Activated gamma-delta T cell treated with Interleukin-2 at 50 U/mL for 16 hours (primary cell): ENCODE results near the gene SLC44A3.
A peak's percentile ranks its signal among the peaks of the same experiment; 100 is the strongest.

Source experiments
- DNase-seq: peaks from one replicate; pipeline ENCODE4 v3.0.0-alpha.2; 2020

SLC44A3 gene

GRCh38 chr1:94912263-94913184, 92.4 kb downstream of the SLC44A3 start:
- DNase-seq: no peak

- no peak for DNase-seq
These were observed 97.1 kb downstream of the SLC44A3 start for GRCh38 chr1:94917251-94917650.

- no peak for DNase-seq
These were observed 99.3 kb downstream of the SLC44A3 start for GRCh38 chr1:94919241-94920030.

GRCh38 chr1:94920061-94920460, 99.9 kb downstream of the SLC44A3 start:
- DNase-seq: no peak

- DNase-seq: no peak
These were observed 101.8 kb downstream of the SLC44A3 start for GRCh38 chr1:94921977-94922376.

- DNase-seq: no peak
These were observed 102.7 kb downstream of the SLC44A3 start for GRCh38 chr1:94922761-94923331.

- no peak for DNase-seq
These were observed 104.8 kb downstream of the SLC44A3 start for GRCh38 chr1:94925004-94925403.

- DNase-seq: no peak
These were observed 105.5 kb downstream of the SLC44A3 start for GRCh38 chr1:94925561-94926125.

GRCh38 chr1:94926126-94926914, 106.2 kb downstream of the SLC44A3 start:
- DNase-seq: peak; percentile 8

GRCh38 chr1:94926915-94927404, 106.8 kb downstream of the SLC44A3 start, which contains the start of gene CNN3:
Gene CNN3, minus strand, starts transcription at chr1:94927110. Its CDS starts 216 bp downstream, at chr1:94926894.
- DNase-seq: peak; percentile 59

GRCh38 chr1:94927405-94928175, 107.4 kb downstream of the SLC44A3 start:
- no peak for DNase-seq

- no peak for DNase-seq
These were observed 108.3 kb downstream of the SLC44A3 start for GRCh38 chr1:94928293-94928939.

GRCh38 chr1:94929351-94930217, 109.4 kb downstream of the SLC44A3 start:
- DNase-seq: no peak

GRCh38 chr1:94931254-94931841, 111.2 kb downstream of the SLC44A3 start:
- DNase-seq: no peak

- DNase-seq: no peak
These were observed 114.4 kb downstream of the SLC44A3 start for GRCh38 chr1:94934551-94934950.

- DNase-seq: no peak
These were observed 114.9 kb downstream of the SLC44A3 start for GRCh38 chr1:94935034-94935433.

- no peak for DNase-seq
These were observed 115.3 kb downstream of the SLC44A3 start for GRCh38 chr1:94935476-94935875.

- DNase-seq: no peak
These were observed 116.9 kb downstream of the SLC44A3 start for GRCh38 chr1:94936861-94937620.
